Inflammatory macrophage (primary cell): ENCODE measurements around the gene EIF1AD.
"Not testable (repeated sequence)": the region's sequence is repeated elsewhere in the genome, so short reads cannot be mapped to it uniquely, and the experiment has no call there.

ENCODE experiments used
- DNase-seq, 2 donors: peaks; one replicate each; pipeline ENCODE4 v3.0.0-alpha.2; 2020 to 2022

EIF1AD gene

DNA sequence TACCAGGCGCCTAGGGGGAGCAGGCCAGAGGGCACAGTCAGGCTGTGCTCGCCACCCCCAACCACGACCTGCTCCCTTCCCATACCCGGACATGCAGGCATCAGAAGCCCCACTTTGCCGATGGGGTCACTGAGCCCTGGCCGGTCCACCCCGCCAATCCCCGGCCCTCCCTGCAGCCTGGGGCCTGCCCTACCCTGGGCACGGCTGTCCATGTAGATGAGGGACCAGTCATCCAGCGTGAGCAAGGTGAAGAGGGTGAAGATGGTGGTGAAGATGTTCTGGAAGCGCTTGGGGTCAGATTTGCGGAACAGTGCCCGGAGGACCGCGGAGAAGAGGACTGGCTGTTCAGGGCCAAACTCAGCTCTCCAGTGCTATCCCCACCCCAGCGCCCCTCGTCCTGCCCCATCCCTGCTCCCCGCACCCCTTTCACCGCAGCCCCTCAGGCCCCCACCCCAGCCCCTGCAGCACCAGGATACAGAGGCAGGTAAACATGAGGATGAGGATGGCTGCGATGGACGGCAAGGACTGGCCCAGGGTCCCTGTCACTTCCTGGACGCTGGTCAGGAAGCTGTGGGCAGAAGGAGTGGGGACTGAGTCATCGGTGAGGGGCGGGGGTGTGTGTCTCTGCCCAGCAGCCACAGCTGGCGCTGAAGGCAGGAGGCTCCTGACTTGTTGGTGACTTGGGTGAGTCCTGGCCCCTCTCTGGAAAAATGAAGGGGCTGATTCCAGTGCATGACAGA is 18.8 kb upstream of the EIF1AD start:
- DNase-seq: peak; percentile 76 to 89

DNA sequence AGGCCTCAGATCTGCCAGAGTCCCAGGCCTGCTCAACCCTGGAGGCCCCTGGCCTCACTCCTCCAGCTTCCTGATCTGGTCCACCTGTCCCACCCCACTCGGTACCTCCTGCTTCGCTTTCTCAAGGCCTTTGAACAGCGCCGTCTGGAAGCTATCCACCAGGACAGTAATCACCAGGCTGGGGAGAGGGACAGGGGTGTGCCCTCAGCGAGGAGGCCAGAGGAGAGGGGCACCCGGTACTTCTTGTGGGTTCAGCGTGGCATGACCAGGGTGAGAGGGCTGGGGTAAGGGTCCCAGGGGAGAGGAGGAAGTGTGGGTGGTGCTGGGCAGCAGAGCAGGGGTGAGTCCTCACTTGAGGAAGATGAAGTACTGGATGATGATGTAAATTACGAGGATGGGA is 18.3 kb upstream of the EIF1AD start:
- DNase-seq: peak in 1 of 2 donors; percentile 23

DNA sequence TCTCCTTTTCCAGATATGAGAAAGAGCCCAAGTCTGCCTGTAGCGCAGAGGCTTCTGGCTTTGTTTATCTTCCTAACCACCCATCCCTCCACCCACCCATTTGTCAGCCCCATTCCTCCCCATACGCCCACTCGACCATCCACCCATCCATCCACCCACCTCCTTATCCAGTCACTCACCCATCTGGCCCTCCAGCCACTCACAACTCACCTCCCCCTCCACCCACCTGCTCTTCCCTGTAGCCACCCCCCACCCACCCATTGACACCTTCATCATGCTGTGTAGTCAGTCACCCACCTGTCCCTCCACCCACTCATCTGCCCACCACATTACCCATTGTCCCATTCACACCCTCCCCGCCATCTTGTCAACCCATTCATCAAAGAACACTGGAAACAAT is 15.4 kb upstream of the EIF1AD start:
- DNase-seq: no peak

DNA sequence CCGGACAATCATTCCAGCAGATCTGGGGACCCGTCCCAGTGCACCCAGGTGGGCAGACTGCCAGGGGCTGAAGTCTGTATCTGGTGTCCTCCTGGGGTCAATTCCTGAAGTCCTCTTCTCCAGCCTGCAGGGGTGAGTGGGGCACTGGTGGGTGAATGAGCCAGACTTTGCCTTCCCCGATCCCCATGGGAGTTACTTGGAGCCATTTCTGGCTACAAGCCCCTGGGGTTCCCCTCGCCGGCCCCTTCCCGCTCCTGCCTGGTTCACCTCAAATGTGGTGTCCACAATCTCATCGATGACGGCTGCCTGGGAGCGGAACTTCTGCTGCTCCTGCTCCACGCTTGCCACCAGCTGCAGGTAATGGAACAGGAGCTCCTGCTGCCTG is 14.8 kb upstream of the EIF1AD start:
- DNase-seq: no peak

DNA sequence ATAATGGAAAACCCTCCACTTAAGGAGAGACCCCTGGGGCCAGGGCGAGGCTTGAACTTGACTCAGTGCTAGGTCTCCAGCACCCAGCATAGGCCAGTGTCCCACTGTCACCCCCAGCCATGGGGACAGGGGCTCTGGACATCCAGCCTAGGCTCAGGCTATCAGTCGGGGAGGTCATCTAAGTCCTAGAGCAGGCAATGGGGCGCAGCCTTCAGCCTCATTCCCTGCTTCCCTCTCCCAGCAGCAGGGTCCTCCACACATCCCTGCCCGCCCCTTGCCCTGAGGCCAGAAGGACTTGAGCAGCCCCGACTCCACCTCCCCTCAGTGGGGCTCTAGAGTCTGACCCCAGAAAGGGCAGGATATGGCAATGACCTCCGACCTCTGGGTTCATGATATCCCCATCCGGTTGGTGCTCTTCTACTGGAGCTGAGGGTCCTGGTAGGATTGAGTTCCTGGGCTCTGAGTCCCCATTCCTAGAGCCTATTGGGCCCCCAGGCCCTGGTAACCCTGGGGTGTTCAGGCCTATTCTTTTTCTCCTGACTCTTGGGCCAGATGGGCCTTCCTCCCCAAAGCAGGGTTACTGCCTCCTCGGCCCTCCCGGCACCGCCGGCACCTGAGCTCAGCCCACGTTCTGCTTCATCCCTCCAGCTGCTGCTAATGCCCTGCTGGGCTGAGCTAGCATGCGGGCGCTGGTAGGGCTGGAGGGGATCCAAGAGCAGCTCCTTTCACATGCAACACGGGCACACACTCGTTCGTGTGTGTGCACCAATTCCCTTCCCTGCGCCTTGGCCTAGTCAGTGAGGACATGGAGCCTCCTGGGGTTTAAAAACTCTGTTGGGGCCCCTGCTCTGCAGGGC is 14.2 kb upstream of the EIF1AD start:
- no peak for DNase-seq

DNA sequence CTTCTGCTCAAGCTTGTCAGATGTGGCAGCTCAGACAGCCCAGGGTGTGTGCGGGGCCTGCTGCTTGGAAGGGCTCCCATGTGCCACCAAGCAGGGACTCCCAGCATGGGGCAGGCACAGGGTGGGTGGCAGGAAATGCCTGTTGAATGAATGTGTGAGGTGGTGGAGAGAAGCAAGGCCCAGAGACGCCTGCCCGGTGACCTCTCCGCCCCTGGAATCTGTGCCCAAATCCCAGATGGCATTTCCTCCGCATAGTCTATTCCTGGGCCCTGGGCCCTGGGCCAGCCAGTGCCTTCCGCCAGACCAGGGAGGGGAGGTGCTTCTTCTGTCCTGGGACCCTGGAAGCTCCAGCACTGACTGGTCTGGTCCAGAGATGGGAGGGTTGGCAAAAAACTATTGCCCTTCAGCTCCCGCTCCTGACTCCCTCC is 13.5 kb upstream of the EIF1AD start:
- no peak for DNase-seq

DNA sequence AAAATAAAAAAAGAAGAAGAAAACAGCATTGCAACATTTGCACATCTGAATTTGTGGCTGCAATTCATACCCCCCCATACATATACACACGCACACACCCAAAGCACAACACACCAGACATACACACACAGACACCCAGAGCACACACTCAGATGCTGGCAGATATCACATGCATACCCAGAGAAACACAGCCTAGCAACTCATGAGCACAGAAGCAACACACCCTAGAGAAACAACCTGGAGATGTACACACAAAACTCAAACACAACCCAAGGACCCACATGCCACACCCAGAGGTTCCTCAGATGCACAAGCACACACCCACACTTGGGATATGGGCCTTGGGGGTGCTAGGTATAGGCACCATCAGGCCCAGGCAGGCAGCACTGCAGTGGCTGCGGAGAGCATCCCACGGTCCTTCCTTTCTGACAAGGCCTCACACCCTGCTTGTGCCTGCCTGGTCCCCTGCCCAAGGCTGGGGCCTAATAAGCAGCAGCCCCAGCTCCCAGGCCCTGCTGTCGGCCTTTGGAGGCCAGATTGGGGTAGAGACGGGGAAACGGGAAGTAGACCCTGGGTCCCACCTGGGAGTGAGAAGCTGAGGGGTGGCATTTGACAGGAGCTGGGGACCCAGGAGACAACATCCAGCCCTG is 13.0 kb upstream of the EIF1AD start:
- peak in 1 of 2 donors; percentile 15 for DNase-seq

DNA sequence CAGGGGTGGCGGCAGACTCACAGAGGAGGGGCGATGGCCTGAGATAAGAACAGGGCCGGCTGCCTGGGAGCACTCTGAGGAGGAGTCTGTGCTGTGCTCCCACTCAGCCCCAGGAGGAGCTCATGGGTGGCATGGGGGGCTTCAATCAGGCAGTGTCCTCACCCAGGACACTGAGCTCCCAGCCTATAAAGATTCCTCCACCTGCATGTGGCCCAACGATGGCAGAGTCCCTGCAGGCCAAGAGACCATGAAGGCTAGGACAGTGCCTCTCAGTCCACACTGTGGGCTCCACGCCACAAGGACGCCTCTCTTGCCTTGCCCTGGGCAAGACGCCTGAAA is 11.8 kb upstream of the EIF1AD start:
- DNase-seq: no peak

DNA sequence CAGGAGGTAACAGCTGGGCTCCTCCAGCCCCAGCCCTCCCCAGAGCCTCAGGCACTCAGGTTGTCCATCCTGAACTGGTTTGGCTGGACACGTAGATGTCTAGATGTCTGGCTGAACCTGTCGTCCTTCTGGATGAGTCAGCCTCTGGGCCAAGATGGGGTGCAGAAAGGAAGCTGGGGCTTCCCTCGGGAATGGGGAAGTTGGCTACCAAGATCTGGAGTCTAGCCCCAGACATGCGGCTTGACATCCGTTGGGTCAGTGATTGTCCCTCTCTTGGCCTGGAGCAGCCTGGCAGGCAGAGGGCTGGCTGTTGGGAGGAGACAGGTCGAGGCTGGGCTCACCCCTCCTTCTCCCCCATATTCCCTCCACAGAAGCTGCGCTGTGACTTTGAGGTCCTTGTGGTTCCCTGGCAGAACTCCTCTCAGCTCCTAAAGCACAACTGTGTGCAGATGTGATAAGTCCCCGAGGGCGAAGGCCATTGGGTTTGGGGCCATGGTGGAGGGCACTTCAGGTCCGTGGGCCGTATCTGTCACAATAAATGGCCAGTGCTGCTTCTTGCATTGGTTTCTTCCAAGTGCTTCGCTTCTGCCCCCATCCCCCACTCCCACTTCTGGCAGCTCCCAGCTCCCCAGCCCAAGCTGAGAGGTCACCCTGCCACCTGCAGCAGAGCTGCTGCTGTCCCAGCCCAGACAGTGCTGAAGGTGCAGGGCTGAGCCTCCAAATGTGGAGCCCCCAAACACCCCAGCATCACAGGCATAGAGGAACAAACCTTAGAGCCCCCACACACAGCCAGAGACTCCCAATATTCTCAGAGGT is 11.2 kb upstream of the EIF1AD start:
- DNase-seq: peak; percentile 74 to 81

DNA sequence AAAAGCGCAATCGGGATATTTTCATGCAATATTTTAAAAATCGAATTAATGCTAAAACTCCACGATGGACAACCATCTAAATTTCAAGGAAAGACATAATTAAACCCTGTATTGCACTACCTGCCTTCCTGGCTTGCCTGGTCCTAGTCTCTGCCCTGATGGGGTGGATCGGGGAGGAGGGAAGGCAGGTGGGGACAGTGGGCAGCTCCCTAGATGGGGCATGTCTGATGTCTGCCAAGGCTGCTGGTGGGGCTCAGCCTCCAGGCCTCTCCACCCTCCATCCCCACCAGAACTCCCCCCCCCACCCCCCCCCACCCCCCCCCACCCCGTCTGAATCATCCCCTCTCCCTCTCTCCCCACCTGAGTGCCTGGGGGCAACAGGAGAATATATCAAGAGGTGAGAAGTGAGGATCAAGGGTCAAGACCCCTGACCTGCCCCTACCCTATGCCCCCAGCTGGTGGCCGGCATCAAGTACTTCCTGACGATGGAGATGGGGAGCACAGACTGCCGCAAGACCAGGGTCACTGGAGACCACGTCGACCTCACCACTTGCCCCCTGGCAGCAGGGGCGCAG is 10.5 kb upstream of the EIF1AD start:
- no peak for DNase-seq

DNA sequence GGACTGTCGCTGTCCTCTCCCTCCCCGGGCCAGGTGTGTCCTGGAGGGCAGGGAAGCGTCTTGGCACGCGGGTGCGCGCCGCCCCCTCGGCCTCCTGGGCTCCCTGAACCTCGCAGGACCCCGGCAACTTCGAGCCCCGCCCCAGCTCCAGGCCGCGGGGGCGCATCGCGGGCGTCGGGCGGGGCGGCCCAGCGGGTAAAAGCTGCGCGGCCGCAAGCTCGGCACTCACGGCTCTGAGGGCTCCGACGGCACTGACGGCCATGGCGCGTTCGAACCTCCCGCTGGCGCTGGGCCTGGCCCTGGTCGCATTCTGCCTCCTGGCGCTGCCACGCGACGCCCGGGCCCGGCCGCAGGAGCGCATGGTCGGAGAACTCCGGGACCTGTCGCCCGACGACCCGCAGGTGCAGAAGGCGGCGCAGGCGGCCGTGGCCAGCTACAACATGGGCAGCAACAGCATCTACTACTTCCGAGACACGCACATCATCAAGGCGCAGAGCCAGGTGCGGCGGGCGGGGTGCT is 9.9 kb upstream of the EIF1AD start, which contains the start of gene CST6:
Gene CST6 (plus strand): TSS at position 224 of the 519 bp plus-strand sequence. CDS start 37 bp downstream, at position 261.
- DNase-seq: no peak

DNA sequence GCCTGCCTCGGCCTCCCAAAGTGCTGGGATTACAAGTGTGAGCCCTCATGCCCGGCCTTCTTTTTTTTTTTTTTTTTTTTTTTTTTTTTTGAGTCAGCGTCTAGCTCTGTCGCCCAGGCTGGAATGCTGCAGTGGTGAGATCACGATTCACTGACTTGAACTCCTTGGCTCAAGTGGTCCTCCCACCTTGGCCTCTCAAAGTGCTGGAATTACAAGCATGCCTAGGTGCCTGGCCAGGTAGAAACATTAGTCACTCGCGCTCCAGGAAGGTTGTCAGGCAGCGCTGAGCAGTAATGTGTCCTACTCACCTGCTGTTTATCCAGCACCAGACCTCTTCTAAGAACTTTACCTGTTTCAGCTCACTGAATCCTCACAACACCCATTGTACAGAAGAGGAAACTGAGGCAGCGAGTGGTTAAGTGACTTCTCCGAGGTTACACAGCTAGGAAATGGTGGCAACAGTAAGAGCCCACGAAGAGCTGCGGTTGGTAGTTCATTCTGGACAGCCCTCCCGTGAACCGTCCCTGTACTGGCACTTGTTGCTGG is 9.4 kb upstream of the EIF1AD start:
- DNase-seq: no peak

DNA sequence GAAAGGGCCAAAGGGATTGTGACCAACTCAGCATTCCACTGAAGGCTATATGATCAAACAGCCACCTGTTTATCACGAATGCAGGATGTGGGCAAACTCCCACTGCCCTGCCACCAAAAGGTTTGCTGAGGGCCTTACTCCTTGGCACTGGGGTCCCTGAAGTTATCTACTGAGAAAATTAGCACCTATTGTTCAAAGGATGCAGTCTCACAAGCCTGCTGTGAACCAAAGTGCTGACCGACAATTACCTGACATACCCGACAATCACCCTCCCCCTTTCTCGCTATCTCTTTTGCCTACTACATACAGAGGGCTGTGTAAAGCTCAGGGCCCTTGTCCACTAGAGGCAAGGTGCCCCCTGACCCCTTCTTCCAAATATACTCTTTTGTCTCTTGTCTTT is 8.1 kb upstream of the EIF1AD start:
- DNase-seq: not testable (repeated sequence)

DNA sequence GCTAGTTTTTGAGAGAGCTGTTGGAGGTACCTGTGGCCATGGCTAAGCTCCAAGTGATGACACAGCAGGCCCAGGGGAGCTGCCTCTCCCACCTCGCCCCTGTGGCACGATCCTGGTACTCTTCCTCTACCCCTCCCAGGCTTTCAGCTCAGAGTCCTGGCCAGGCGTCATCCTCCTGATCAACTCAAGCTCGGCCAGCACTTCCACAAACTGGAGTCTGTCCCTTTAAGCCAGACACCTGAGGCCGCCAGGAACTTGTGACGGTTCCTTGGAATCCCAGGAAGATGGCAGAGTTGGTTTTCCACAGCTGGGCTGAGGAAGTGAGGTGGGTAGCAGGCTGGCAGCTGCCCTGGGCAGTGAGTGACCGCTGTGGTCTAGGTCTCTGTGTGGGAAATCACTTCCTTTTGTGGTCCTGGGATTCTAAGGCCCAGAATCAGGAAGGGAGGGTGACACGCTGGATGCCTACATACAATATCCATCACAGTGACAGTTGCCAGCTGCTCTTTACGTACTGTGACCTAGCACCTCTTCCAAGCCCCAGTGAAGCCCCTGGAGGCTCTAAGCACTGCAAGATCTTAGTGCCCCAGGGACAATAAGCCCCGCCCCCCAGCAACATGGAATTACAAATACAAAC is 6.6 kb upstream of the EIF1AD start:
- DNase-seq: peak; percentile 34 to 57

DNA sequence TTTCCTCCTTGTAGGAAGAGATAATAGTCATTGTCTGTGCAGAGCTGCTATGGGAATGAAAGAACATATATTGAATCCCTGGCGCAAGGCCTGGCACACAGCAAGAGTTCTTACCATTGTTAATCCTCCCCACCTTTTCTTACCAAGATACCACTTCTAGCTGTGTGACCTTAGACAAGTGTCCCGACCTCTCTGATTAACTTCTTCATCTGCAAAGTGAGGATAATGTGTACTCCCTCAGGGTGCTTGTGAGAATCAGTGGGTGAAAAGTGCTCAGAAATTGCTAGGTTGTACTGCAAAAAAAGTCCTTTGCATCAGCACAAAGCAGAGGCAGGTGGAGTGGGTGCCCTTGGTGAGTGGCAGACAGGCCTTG is 6.1 kb upstream of the EIF1AD start:
- no peak for DNase-seq

DNA sequence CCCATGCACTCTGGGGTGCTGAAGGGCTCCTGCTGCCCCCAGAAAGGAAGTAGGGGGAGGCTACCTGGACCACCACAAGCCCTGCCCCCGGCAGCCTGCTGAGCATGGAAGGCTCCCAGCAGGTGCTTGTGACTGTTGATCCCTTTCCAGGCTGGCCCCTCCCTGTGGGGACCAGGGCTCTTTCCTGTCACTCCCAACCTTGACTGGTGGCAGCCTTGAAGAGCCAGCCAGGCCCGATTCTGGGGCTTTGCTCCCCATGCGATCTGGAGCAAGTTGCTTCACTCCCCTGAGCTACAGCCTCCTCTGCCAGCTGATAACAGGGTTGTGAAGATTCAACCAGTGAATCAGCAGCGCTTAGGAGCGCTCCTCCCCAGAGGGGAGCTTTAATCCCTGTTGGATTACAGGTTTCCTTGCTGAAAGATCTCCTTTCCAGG is 5.3 kb upstream of the EIF1AD start:
- no peak for DNase-seq

DNA sequence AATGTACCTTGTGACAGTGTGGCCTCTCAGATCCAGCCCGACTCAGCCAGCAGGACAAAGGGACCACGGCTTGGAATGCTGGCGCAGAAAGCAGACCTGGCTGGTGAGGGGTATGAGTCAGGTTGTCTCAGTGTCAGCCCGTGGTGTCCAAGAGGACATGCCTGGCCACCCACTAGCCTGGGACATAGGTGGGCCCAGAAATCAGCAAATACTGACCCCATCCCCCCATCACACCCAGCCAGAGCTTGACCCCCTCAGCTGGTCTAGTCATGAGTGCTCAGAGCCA is 4.9 kb upstream of the EIF1AD start:
- no peak for DNase-seq

DNA sequence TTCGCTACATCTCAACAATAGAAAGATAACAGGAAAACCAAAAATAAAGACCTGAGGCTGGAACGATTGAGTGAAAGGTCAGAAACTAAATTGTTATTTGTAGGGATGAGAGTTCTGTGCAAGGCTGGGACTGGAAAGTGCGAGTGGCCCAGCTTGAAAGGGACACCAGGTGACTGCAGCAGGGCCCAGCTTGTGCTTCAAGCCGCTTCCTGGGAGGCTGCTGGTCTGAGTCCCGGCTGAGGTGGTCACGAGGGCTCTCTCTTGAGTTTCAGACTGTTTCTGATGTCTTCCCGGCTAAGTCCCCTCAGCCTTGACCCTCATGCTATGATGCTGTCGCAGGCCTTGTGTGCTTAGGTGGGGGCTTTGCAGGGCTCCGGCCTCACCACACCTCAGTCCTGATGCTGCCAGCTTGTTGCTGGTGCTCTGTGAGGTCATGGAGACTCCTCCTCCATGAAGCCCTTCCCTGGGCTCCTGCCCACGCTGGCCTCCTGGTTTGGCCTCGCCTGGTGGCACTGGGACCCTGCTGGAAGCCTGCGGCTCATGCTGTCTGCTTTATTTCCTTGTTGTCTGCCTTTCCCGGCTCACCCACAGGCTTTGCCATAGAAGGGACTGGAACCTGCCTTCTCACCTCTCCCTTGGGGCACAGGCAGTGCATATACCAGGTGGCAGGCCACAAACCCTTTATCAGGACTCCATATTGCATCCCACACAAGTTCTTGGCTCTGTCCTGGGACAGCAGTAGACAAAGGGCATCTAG is 4.4 kb upstream of the EIF1AD start:
- no peak for DNase-seq

DNA sequence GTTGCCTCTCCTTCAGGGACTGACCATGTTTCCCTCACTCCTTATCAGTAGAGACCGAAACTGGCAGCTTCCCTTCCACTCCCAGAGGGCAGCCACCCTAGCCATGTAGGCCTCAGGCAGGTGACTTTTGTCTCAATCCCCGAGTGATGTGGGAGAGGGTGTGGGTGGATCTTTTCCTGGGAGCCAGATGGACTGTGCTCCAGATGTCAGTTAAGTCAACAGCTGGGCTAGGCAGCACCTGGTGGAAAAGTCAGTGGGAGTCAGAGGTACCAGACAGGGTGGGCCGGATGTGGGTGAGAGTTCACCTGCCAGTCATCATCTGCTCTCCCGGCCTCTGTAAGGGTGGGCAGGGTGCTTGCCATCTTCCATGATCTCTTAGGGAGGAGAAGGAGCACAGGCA is 2.2 kb upstream of the EIF1AD start:
- DNase-seq: no peak

DNA sequence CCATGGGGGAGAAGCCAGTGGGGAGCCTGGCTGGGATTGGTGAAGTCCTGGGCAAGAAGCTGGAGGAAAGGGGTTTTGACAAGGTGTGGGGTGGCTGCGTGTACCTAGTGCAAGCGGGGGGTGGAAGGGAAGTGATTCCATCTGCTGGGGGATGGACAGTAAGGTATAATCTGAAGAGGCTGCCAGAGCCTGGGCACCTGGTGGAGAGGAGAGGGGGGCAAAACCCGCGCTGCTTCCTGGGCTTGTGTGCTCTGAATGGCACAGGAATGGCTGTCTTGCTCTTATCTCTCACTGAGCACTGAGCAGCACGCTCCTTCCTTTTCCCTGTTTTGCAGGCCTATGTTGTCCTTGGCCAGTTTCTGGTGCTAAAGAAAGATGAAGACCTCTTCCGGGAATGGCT is 1.3 kb upstream of the EIF1AD start:
- DNase-seq: no peak
